Mesothelial cell of epicardium (in vitro differentiated cells): ENCODE data around the gene FSIP2. TPM values are rescaled to one million over a fixed set of nuclear protein-coding genes. Genes with fewer than 3 reads are reported as not detected.

Source experiments
- DNase-seq, 2 experiments: peaks; one replicate each; pipeline ENCODE4 v3.0.0; 2021; ENCODE audit warnings: low spot score in 2 of 2; ENCODE audit not compliant: unreplicated experiment in 2 of 2
- H3K27ac Mint-ChIP-seq: 2 replicates; pipeline ENCODE4 v1.8.0; 2021; ENCODE audit warnings: mixed read lengths
- H3K27me3 Mint-ChIP-seq: 2 replicates; pipeline ENCODE4 v1.8.0; 2021; ENCODE audit warnings: low read depth, mixed read lengths
- H3K36me3 Mint-ChIP-seq: 2 replicates; pipeline ENCODE4 v1.8.0; 2021; ENCODE audit warnings: mixed read lengths
- H3K4me1 Mint-ChIP-seq: 2 replicates; pipeline ENCODE4 v1.8.0; 2021; ENCODE audit warnings: mixed read lengths
- H3K4me3 Mint-ChIP-seq: 2 replicates; pipeline ENCODE4 v1.8.0; 2021; ENCODE audit warnings: mild to moderate bottlenecking, moderate library complexity, mixed read lengths
- H3K9me3 Mint-ChIP-seq: 2 replicates; pipeline ENCODE4 v1.8.0; 2021; ENCODE audit warnings: mixed read lengths
- total RNA-seq: library from RNA; stranded (reverse); gene quantifications from 3 replicates; pipeline ENCODE4 v1.2.1, GENCODE V29; 2021
- TF ChIP-seq, protein P1 (sequence below): fragments of 200-600 bp; sonication (generic); IDR thresholded peaks from one replicate; pipeline ENCODE4 v1.5.0; 2021; ENCODE audit warnings: antibody characterized with exemption; ENCODE audit not compliant: unreplicated experiment

The FSIP2 gene
- total RNA-seq, 1 donor from 2014 or later = 25.2 TPM

GRCh38 chr2:185780890-185781289, 42.3 kb downstream of the FSIP2 start:
- no peaks in the 10 kb centered on the region for H3K9me3 Mint-ChIP-seq
- H3K27me3 Mint-ChIP-seq = no peaks in the 10 kb centered on the region
- H3K27ac Mint-ChIP-seq = no peak overlapping the region
- no peak for DNase-seq
- H3K4me3 Mint-ChIP-seq = no peak overlapping the region
- H3K36me3 Mint-ChIP-seq = no peaks in the 10 kb centered on the region
- H3K4me1 Mint-ChIP-seq = no peaks in the 10 kb centered on the region
- TF ChIP-seq, protein P1, sequence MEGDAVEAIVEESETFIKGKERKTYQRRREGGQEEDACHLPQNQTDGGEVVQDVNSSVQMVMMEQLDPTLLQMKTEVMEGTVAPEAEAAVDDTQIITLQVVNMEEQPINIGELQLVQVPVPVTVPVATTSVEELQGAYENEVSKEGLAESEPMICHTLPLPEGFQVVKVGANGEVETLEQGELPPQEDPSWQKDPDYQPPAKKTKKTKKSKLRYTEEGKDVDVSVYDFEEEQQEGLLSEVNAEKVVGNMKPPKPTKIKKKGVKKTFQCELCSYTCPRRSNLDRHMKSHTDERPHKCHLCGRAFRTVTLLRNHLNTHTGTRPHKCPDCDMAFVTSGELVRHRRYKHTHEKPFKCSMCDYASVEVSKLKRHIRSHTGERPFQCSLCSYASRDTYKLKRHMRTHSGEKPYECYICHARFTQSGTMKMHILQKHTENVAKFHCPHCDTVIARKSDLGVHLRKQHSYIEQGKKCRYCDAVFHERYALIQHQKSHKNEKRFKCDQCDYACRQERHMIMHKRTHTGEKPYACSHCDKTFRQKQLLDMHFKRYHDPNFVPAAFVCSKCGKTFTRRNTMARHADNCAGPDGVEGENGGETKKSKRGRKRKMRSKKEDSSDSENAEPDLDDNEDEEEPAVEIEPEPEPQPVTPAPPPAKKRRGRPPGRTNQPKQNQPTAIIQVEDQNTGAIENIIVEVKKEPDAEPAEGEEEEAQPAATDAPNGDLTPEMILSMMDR = no peak

GRCh38 chr2:185782223-185782769, 43.7 kb downstream of the FSIP2 start:
- no peak for DNase-seq
- H3K4me1 Mint-ChIP-seq = no peaks in the 10 kb centered on the region
- H3K27ac Mint-ChIP-seq = no peak overlapping the region
- H3K9me3 Mint-ChIP-seq = no peaks in the 10 kb centered on the region
- H3K4me3 Mint-ChIP-seq = no peak overlapping the region
- peaks cover 2% of the 10 kb centered on the region for H3K36me3 Mint-ChIP-seq
- TF ChIP-seq, protein P1 = no peak
- H3K27me3 Mint-ChIP-seq = no peaks in the 10 kb centered on the region

DNA sequence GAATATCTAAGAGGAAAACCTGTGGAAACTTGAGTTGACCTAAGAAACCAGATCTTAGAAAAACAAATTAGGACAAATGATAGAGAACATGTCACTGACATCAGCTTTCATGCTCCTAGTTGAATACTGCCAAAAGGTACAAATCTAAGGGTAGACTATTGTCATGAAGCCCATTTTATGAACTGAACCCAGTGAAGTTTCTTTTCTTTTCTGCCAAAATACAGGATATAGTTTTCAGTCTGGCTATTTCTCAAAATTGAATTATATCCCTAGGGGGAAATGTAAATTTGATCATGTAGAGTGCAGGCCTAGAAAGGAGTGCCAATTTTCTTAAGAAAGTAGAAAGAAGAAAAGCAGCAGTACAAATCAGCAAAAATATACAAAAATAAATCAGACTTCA, 46.6 kb downstream of the FSIP2 start:
- TF ChIP-seq, protein P1 = no peak
- H3K36me3 Mint-ChIP-seq = peaks cover 15% of the 10 kb centered on the region
- H3K4me1 Mint-ChIP-seq = no peaks in the 10 kb centered on the region
- no peaks in the 10 kb centered on the region for H3K9me3 Mint-ChIP-seq
- H3K27ac Mint-ChIP-seq = no peak overlapping the region
- DNase-seq = no peak
- no peak overlapping the region for H3K4me3 Mint-ChIP-seq
- no peaks in the 10 kb centered on the region for H3K27me3 Mint-ChIP-seq

GRCh38 chr2:185785851-185786473, 47.4 kb downstream of the FSIP2 start:
- H3K4me3 Mint-ChIP-seq = no peak overlapping the region
- no peaks in the 10 kb centered on the region for H3K4me1 Mint-ChIP-seq
- H3K36me3 Mint-ChIP-seq = peaks cover 21% of the 10 kb centered on the region
- no peak overlapping the region for H3K27ac Mint-ChIP-seq
- peaks cover 4% of the 10 kb centered on the region for H3K9me3 Mint-ChIP-seq
- H3K27me3 Mint-ChIP-seq = no peaks in the 10 kb centered on the region
- no peak for DNase-seq
- TF ChIP-seq, protein P1 = no peak

DNA sequence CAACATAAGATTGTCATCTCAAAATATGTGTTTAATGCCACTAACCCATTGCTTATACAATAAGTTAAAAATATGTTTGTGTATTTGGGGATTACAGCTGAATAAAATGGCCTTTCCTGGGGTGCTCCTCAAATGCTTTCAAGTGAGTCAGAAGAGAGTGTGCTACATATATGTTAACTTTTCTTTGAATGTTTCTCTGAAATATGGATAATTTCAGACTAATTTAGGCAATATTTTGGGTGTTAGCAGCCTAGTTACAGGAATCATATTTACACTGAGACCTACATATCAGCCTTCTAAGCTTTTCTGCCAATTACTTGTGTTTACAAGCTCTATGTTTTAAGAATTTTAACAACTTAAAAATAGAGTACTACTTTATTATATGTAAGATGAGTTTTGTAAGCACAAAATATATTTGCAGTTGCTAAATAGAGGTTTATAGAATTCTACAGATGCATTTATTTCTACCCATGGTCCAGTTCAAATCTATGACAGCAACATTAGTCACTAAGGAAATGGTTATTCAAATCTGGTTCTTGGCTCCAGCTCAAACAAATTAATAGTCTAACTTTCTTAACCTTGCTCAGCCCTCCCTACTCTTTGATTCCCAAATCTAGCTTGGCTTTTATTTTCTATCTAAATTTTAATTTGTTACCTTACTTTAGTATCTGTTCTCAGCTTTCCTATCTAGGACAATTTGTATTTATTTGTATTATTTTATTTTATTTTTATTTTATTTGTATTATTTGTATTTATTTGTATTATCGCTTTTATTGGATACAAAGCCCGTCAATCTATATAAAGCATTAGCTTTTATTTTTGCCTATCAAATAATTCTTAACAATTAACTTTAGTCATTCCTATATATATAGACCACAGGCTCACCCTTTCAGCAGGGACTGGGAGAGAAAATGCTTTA, 48.9 kb downstream of the FSIP2 start:
- Mint-ChIP-seq H3K36me3 (peaks cover 29% of the 10 kb centered on the region), H3K4me3 (no peak overlapping the region), H3K27ac (no peak overlapping the region), H3K27me3 (no peaks in the 10 kb centered on the region), H3K9me3 (peaks cover 18% of the 10 kb centered on the region), H3K4me1 (no peaks in the 10 kb centered on the region)
- no peak for DNase-seq
- TF ChIP-seq, protein P1 = no peak
